Suprapubic skin (tissue), 4 donors: ENCODE results near the gene USHBP1. TPM values are rescaled to one million over a fixed set of nuclear protein-coding genes. Genes with fewer than 3 reads are reported as not detected.

ENCODE experiments used
- DNase-seq, 2 donors: peaks; one replicate each; pipeline ENCODE4 v3.0.0-alpha.2; 2019; ENCODE audit warnings: low spot score in 2 of 2
- H3K27ac ChIP-seq: fragments of 200-600 bp; sonication (generic); one replicate; pipeline ENCODE4 v1.5.1; 2019
- H3K27me3 ChIP-seq: fragments of 200-600 bp; sonication (generic); one replicate; pipeline ENCODE4 v1.5.1; 2019
- H3K36me3 ChIP-seq: fragments of 200-600 bp; sonication (generic); one replicate; pipeline ENCODE4 v1.5.1; 2019
- H3K4me1 ChIP-seq: fragments of 200-600 bp; sonication (generic); one replicate; pipeline ENCODE4 v1.5.1; 2019
- H3K4me3 ChIP-seq: fragments of 200-600 bp; sonication (generic); one replicate; pipeline ENCODE4 v1.5.1; 2019; ENCODE audit warnings: mild to moderate bottlenecking
- H3K9me3 ChIP-seq: fragments of 200-600 bp; sonication (generic); one replicate; pipeline ENCODE4 v1.5.1; 2019
- EP300 ChIP-seq: sonication (generic); formaldehyde crosslinking; IDR thresholded peaks from one replicate; pipeline ENCODE4 v1.6.1; 2017; ENCODE audit warnings: antibody characterized with exemption
- POLR2A ChIP-seq, 2 donors: fragments of 450-650 bp; IDR thresholded peaks; one replicate each; pipeline ENCODE4 v1.6.1; 2017; ENCODE audit warnings: antibody characterized with exemption in 2 of 2, mild to moderate bottlenecking in 2 of 2, moderate library complexity in 2 of 2
- POLR2AphosphoS5 ChIP-seq, 3 donors: sonication (generic); formaldehyde crosslinking; IDR thresholded peaks; one replicate each; pipeline ENCODE4 v1.6.1; 2017; ENCODE audit warnings: antibody characterized with exemption in 3 of 3
- WGBS: methylation state at CpG from one replicate; pipeline ENCODE4 v1.1.5; 2018; 5-methylcytosine and 5-hydroxymethylcytosine counted together
- total RNA-seq, 4 donors: library from RNA; depleted of rRNA; stranded (reverse); fragments of >200 nt; gene quantifications; one replicate each; pipeline ENCODE4 v1.1.0, GENCODE V29; 2016
- TF ChIP-seq, protein P1 (sequence below), 2 donors: fragments of 200-600 bp in 1 of 2; fragments of 450-650 bp in 1 of 2; sonication (generic) in 1 of 2; IDR thresholded peaks; one replicate each; pipeline ENCODE4 v1.5.1; 2016 to 2019; ENCODE audit warnings: antibody characterized with exemption in 2 of 2, mild to moderate bottlenecking in 1 of 2, moderate library complexity in 1 of 2

USHBP1 gene
- total RNA-seq, 4 donors from 2014 or later = 1.2 to 8.4 (median 2.1) TPM

DNA sequence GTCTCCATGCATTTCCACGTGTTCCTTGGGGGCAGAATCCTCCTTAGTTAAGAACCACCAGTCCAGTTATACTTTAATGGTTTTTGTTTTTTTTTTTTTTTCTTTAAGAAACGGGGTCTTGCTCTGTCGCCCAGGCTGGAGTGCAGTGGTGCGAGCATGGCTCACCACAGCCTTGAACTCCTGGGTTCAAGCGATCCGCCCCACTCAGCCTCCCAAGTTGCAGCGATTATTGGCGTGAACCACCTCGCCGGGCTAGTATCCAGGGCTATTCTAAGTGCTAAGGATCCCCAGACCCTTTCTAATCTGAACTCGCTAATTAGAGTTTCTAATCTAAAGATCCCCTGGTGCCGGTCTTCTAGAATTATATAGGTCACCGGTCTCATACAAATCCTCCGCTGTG lies 29.1 kb upstream of the USHBP1 start:
- WGBS = 92% methylated on average over 14 of the region's 14 CpGs
- TF ChIP-seq EP300 = no peak
- no peak for TF ChIP-seq POLR2A (IDR thresholded peaks at IDR 0.05)
- TF ChIP-seq, protein P1, sequence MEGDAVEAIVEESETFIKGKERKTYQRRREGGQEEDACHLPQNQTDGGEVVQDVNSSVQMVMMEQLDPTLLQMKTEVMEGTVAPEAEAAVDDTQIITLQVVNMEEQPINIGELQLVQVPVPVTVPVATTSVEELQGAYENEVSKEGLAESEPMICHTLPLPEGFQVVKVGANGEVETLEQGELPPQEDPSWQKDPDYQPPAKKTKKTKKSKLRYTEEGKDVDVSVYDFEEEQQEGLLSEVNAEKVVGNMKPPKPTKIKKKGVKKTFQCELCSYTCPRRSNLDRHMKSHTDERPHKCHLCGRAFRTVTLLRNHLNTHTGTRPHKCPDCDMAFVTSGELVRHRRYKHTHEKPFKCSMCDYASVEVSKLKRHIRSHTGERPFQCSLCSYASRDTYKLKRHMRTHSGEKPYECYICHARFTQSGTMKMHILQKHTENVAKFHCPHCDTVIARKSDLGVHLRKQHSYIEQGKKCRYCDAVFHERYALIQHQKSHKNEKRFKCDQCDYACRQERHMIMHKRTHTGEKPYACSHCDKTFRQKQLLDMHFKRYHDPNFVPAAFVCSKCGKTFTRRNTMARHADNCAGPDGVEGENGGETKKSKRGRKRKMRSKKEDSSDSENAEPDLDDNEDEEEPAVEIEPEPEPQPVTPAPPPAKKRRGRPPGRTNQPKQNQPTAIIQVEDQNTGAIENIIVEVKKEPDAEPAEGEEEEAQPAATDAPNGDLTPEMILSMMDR (IDR thresholded peaks at IDR 0.05) = no peak
- no peak for TF ChIP-seq POLR2AphosphoS5 (IDR thresholded peaks at IDR 0.05)
- H3K27me3 ChIP-seq = no peaks in the 10 kb centered on the region
- peaks cover 6% of the 10 kb centered on the region for H3K36me3 ChIP-seq
- H3K4me1 ChIP-seq = peaks cover 14% of the 10 kb centered on the region
- no peak for DNase-seq
- H3K27ac ChIP-seq = no peak overlapping the region
- H3K4me3 ChIP-seq = no peak overlapping the region
- H3K9me3 ChIP-seq = no peaks in the 10 kb centered on the region

DNA sequence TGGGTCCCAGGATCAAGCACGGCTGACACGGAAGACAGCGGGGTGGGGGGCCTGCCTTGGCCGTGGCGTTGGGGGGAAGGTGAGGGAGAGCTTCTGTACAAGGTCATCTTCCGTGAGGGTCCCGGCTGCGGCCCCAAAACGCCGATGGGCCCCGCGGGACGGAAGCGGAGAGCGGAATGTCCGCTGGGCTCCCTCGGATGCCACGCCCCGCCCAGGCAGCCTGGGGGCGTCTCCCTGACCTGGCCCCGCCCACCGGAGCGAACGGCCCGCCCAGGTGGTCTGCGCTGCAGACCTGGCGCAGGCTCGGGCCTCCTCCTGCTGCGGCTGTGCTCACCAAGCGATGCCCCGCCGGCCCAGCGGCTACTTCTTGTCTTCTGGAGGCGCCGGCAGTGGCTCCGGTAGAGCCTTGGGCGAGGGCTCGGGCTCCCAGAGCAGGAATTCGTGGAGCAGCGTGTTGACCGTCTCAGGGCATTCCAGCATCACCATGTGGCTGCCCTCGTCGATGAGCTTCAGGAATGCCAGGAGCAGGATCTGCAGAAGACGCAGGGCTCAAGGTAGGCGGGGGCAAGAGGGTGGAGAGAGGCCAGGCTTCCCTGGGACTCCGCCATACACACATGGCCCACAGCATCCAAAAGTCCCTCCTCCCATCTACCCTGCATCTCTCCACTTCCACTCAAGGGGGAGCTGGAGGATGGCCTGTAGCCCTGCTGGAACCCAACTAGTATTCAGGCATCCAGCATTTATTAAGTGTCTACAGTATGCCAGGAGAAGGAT lies 27.9 kb upstream of the USHBP1 start:
- Histone ChIP-seq H3K36me3 (no peaks in the 10 kb centered on the region), H3K4me3 (peak overlapping the region; percentile 59), H3K27ac (peak overlapping the region; percentile 35), H3K4me1 (peaks cover 14% of the 10 kb centered on the region), H3K27me3 (no peaks in the 10 kb centered on the region), H3K9me3 (no peaks in the 10 kb centered on the region)
- 11% methylated on average over 33 of the region's 46 CpGs for WGBS
- DNase-seq = peak in 1 of 2 donors; percentile 79
- TF ChIP-seq, protein P1 (IDR thresholded peaks at IDR 0.05) = peak; percentile 57 to 70
- TF ChIP-seq POLR2AphosphoS5 (IDR thresholded peaks at IDR 0.05) = no peak

DNA sequence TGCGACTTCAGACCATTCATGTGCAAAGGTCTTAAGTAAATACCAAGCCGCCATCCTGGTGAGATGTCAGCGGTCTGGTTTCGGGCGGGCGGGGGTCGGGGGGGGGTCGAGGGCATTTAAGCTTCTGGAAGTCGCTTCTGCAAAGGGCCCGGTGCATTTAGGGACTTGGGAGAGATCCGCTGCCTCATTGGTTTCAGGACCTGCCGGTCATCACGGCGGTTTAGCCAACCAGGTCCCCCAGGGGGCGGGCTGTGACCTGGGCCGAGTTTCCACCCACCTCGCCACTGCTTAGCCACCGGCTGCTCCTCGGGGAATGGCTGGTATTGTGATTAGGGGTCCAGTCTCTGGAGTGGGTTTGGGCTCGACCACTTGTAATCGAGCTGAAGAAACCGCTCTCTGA lies 24.9 kb upstream of the USHBP1 start:
- H3K36me3 ChIP-seq = no peaks in the 10 kb centered on the region
- H3K9me3 ChIP-seq = no peaks in the 10 kb centered on the region
- H3K4me1 ChIP-seq = peaks cover 14% of the 10 kb centered on the region
- 23% methylated on average over 14 of the region's 22 CpGs for WGBS
- H3K27ac ChIP-seq = no peak overlapping the region
- DNase-seq = no peak
- no peaks in the 10 kb centered on the region for H3K27me3 ChIP-seq
- no peak for TF ChIP-seq EP300
- TF ChIP-seq, protein P1 (IDR thresholded peaks at IDR 0.05) = no peak
- TF ChIP-seq POLR2A (IDR thresholded peaks at IDR 0.05) = no peak
- no peak for TF ChIP-seq POLR2AphosphoS5 (IDR thresholded peaks at IDR 0.05)
- H3K4me3 ChIP-seq = no peak overlapping the region

DNA sequence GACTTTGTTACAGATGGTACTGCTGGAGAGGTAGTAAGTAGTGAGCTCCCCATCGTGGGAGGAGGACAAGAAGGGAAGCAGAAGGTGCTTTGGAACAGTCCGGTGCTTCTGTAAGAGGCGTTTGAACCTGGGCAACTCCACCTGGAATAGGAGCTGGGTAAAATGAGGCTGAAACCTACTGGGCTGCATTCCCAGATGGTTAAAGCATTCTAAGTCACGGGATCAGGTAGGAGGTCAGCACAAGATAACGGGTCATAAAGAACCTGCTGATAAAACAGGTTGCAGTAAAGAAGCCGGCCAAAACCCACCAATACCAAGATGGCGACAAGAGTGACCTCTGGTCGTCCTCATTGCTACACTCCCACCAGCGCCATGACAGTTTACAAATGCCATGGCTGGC lies 22.2 kb upstream of the USHBP1 start:
- Histone ChIP-seq H3K9me3 (no peaks in the 10 kb centered on the region), H3K27ac (no peak overlapping the region), H3K27me3 (peaks cover 8% of the 10 kb centered on the region), H3K4me1 (peaks cover 10% of the 10 kb centered on the region), H3K4me3 (no peak overlapping the region), H3K36me3 (no peaks in the 10 kb centered on the region)
- WGBS = 95% methylated on average over 8 of the region's 9 CpGs
- no peak for DNase-seq
- no peak for TF ChIP-seq EP300
- TF ChIP-seq, protein P1 (IDR thresholded peaks at IDR 0.05) = no peak
- TF ChIP-seq POLR2AphosphoS5 (IDR thresholded peaks at IDR 0.05) = no peak
- TF ChIP-seq POLR2A (IDR thresholded peaks at IDR 0.05) = no peak

DNA sequence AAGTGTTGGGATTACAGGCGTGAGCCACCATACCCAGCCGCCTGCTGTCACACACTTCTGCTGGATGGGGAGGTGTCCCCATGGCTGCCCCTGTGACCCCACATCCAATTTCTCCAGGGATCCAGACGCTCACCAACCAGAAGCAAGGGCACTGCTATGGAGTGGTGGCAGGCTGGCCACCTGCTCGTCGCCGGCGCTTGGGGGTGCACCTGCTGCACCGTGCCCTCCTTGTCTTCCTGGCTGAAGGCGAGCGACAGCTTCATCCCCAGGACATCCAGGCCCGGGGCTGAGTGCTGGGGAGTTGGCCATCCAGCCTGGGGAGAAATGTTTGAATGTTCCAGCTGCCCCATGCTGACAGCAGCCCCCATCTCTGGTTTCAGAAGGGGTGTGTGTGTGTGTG lies 21.7 kb upstream of the USHBP1 start:
- TF ChIP-seq EP300 = no peak
- TF ChIP-seq POLR2A (IDR thresholded peaks at IDR 0.05) = no peak
- no peak for TF ChIP-seq POLR2AphosphoS5 (IDR thresholded peaks at IDR 0.05)
- TF ChIP-seq, protein P1 (IDR thresholded peaks at IDR 0.05) = no peak
- no peak for DNase-seq
- no peaks in the 10 kb centered on the region for H3K9me3 ChIP-seq
- WGBS = 93% methylated on average over 5 of the region's 11 CpGs
- no peak overlapping the region for H3K27ac ChIP-seq
- no peaks in the 10 kb centered on the region for H3K36me3 ChIP-seq
- H3K4me1 ChIP-seq = peaks cover 15% of the 10 kb centered on the region
- peaks cover 13% of the 10 kb centered on the region for H3K27me3 ChIP-seq
- no peak overlapping the region for H3K4me3 ChIP-seq
